CD4-positive, alpha-beta T cell (primary cell): ENCODE measurements around the gene LYPD6B. TPM values are rescaled to one million over a fixed set of nuclear protein-coding genes. Genes with fewer than 3 reads are reported as not detected.

Experiments
- ATAC-seq: fragments of 200-7000 bp; cut with Tn5 transposase; one replicate; pipeline ENCODE4 v1.10.0; 2022; ENCODE audit warnings: mild to moderate bottlenecking; ENCODE audit not compliant: poor library complexity
- CTCF ChIA-PET: fragments of 350-600 bp; sonication (Branson Sonifier 250); formaldehyde crosslinking; loops from one replicate; lab custom pipeline; 2021; ENCODE audit warnings: antibody characterized with exemption, inconsistent platforms; lab: Charles Lee
- POLR2A ChIA-PET: fragments of 350-600 bp; sonication (Branson Sonifier 250); formaldehyde crosslinking; loops from one replicate; lab custom pipeline; 2021; ENCODE audit warnings: antibody characterized with exemption, inconsistent platforms; lab: Charles Lee
- DNase-seq, 14 experiments: peaks; one replicate each; pipeline ENCODE4 v3.0.0-alpha.2; 2013 to 2020; ENCODE audit warnings: mixed read lengths in 2 of 14
- H3K27ac ChIP-seq, 2 donors: one replicate each; pipeline versions ENCODE4 v1.5.1 to v1.7.0; 2013; ENCODE audit warnings: low read length in 2 of 2, low read depth in 1 of 2, mild to moderate bottlenecking in 1 of 2
- H3K27me3 ChIP-seq, 2 experiments: 1 replicate in 1 of 2; 2 replicates in 1 of 2; pipeline versions ENCODE4 v1.6.1 to v1.7.0; 2013; ENCODE audit warnings: low read length in 2 of 2, control low read depth in 1 of 2, mild to moderate bottlenecking in 1 of 2, moderate library complexity in 1 of 2; ENCODE audit not compliant: insufficient read depth in 2 of 2, control insufficient read depth in 1 of 2
- H3K36me3 ChIP-seq: one replicate; pipeline ENCODE4 v1.6.1; 2013; ENCODE audit warnings: low read length, control low read depth; ENCODE audit not compliant: insufficient read depth
- H3K4me1 ChIP-seq: one replicate; pipeline ENCODE4 v1.6.1; 2013; ENCODE audit warnings: low read length, control low read depth; ENCODE audit not compliant: insufficient read depth
- H3K4me3 ChIP-seq: one replicate; pipeline ENCODE4 v1.5.1; 2013; ENCODE audit warnings: mild to moderate bottlenecking, low read length, moderate library complexity
- H3K9me3 ChIP-seq, 2 experiments: 1 replicate in 1 of 2; 2 replicates in 1 of 2; pipeline versions ENCODE4 v1.6.1 to v1.7.0; 2013; ENCODE audit warnings: low read length in 2 of 2, mild to moderate bottlenecking in 2 of 2, control low read depth in 1 of 2, moderate library complexity in 1 of 2; ENCODE audit not compliant: control insufficient read depth in 1 of 2, insufficient read depth in 1 of 2
- H3K27ac Mint-ChIP-seq: one replicate; pipeline ENCODE4 v1.8.0; 2020; ENCODE audit warnings: mixed read lengths
- H3K27me3 Mint-ChIP-seq: one replicate; pipeline ENCODE4 v1.8.0; 2021; ENCODE audit warnings: mixed read lengths
- H3K36me3 Mint-ChIP-seq: one replicate; pipeline ENCODE4 v1.8.0; 2021; ENCODE audit warnings: low read depth, mixed read lengths
- H3K4me1 Mint-ChIP-seq: one replicate; pipeline ENCODE4 v1.8.0; 2021; ENCODE audit warnings: low read depth, mixed read lengths
- H3K4me3 Mint-ChIP-seq: one replicate; pipeline ENCODE4 v1.8.0; 2020; ENCODE audit warnings: mild to moderate bottlenecking, mixed read lengths
- H3K9me3 Mint-ChIP-seq: one replicate; pipeline ENCODE4 v1.8.0; 2020; ENCODE audit warnings: mixed read lengths
- intact Hi-C, 2 experiments: fragments of 100-400 bp; cut with DNase I in 1 of 2; cut with micrococcal nuclease in 1 of 2; formaldehyde crosslinking; loops; one replicate each; pipeline versions ENCODE4 v1.15.1 to v1.9.0; 2023 to 2025; cut with DNase I, micrococcal nuclease
- total RNA-seq, 174 experiments: library from RNA in 2 of 174; stranded (reverse) in 2 of 174; gene quantifications; one replicate each; pipeline ENCODE4 v1.2.3 and lab custom pipeline; 2021 to 2026
- TF ChIP-seq, protein P1 (sequence below): fragments of 200-600 bp; IDR thresholded peaks from one replicate; pipeline ENCODE4 v1.8.0; 2022; ENCODE audit warnings: antibody characterized with exemption, mild to moderate bottlenecking

The LYPD6B gene
- total RNA-seq, 2 experiments from 2014 or later, result not detected

DNA sequence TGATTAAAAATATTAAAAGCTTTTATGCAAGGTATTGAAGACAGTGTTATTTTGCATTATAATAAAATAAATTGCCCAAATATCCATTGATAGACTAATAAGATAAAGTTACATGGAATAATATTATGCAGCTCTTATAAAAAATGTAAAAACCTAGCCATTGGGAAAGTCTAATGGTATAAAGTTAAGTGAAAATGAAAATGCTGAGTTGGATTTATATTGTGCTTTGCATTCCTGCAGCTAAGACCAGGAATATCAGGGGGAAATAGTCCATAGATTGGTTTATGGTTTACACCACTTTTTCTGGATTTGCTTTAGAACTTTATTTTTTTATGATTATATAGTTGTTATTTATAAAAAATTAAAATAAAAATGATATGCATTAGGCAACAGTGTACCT, 46.1 kb upstream of the LYPD6B start:
- POLR2A ChIA-PET, result no interaction called here
- H3K27ac ChIP-seq, result no peak overlapping the region
- ATAC-seq (no peak), DNase-seq (no peak)
- peaks cover 12% of the 10 kb centered on the region for H3K36me3 ChIP-seq
- H3K27me3 ChIP-seq, result no peaks in the 10 kb centered on the region
- no peaks in the 10 kb centered on the region for H3K9me3 Mint-ChIP-seq
- no peak overlapping the region for H3K4me3 ChIP-seq
- H3K27ac Mint-ChIP-seq, result no peak overlapping the region
- no peaks in the 10 kb centered on the region for H3K27me3 Mint-ChIP-seq
- no peaks in the 10 kb centered on the region for H3K4me1 ChIP-seq
- intact Hi-C loops, result no loop called here
- H3K4me1 Mint-ChIP-seq, result no peaks in the 10 kb centered on the region
- TF ChIP-seq, protein P1, sequence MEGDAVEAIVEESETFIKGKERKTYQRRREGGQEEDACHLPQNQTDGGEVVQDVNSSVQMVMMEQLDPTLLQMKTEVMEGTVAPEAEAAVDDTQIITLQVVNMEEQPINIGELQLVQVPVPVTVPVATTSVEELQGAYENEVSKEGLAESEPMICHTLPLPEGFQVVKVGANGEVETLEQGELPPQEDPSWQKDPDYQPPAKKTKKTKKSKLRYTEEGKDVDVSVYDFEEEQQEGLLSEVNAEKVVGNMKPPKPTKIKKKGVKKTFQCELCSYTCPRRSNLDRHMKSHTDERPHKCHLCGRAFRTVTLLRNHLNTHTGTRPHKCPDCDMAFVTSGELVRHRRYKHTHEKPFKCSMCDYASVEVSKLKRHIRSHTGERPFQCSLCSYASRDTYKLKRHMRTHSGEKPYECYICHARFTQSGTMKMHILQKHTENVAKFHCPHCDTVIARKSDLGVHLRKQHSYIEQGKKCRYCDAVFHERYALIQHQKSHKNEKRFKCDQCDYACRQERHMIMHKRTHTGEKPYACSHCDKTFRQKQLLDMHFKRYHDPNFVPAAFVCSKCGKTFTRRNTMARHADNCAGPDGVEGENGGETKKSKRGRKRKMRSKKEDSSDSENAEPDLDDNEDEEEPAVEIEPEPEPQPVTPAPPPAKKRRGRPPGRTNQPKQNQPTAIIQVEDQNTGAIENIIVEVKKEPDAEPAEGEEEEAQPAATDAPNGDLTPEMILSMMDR, result no peak
- H3K9me3 ChIP-seq, result no peaks in the 10 kb centered on the region
- CTCF ChIA-PET, result no interaction called here
- peaks cover 8% of the 10 kb centered on the region for H3K36me3 Mint-ChIP-seq
- no peak overlapping the region for H3K4me3 Mint-ChIP-seq

DNA sequence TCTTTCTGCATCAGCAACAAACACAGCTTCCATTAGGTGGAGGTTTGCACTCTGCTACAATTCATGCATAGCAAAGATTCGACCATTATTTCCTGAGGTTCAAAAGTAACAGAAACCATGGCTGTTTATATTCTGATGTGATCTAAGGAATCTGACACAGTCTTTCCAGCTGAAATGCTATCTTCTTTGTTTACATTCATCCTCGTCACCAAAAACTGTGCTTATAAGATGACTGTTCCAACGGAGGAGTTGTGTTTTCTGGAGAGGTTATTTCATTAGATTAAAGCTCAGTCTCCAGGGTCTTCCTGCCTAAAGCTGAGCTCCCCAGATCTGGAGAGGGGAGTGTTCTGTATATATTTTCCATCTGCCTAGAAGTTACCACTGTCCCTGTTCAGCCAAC, 45.1 kb upstream of the LYPD6B start:
- no peaks in the 10 kb centered on the region for H3K9me3 ChIP-seq
- no peak for DNase-seq
- ChIA-PET POLR2A (no interaction called here), CTCF (no interaction called here)
- TF ChIP-seq, protein P1, result no peak
- no peak overlapping the region for H3K27ac ChIP-seq
- H3K4me1 Mint-ChIP-seq, result no peaks in the 10 kb centered on the region
- intact Hi-C loops, result no loop called here
- H3K36me3 Mint-ChIP-seq, result peaks cover 8% of the 10 kb centered on the region
- no peak overlapping the region for H3K4me3 Mint-ChIP-seq
- ATAC-seq, result no peak
- H3K27ac Mint-ChIP-seq, result no peak overlapping the region
- no peaks in the 10 kb centered on the region for H3K27me3 ChIP-seq
- H3K9me3 Mint-ChIP-seq, result no peaks in the 10 kb centered on the region
- no peaks in the 10 kb centered on the region for H3K4me1 ChIP-seq
- no peak overlapping the region for H3K4me3 ChIP-seq
- peaks cover 12% of the 10 kb centered on the region for H3K36me3 ChIP-seq
- no peaks in the 10 kb centered on the region for H3K27me3 Mint-ChIP-seq

DNA sequence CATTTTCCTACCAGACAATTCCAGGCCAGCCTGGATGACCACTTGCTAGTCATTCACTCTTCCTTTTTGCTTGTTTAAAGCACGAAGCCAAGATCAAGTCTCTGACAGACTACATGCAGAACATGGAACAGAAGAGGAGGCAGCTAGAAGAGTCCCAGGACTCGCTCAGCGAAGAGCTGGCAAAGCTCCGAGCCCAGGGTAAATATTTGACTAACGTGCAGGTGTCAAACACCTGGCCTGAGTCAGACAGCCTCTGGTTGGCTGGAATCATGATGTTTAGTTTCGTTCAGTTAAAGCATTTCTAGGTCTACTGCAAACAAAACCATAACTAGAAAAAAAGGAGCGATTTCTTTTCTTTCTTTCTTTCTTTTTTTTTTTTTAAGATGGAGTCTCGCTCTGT, 44.2 kb upstream of the LYPD6B start:
- Histone ChIP-seq H3K4me3 (no peak overlapping the region), H3K9me3 (no peaks in the 10 kb centered on the region), H3K27me3 (no peaks in the 10 kb centered on the region), H3K27ac (no peak overlapping the region), H3K36me3 (peaks cover 12% of the 10 kb centered on the region), H3K4me1 (no peaks in the 10 kb centered on the region)
- H3K9me3 Mint-ChIP-seq, result no peaks in the 10 kb centered on the region
- POLR2A ChIA-PET, result no interaction called here
- intact Hi-C loops, result no loop called here
- ATAC-seq, result no peak
- H3K36me3 Mint-ChIP-seq, result peaks cover 8% of the 10 kb centered on the region
- TF ChIP-seq, protein P1, result no peak
- no peak for DNase-seq
- no peak overlapping the region for H3K27ac Mint-ChIP-seq
- CTCF ChIA-PET, result no interaction called here
- no peak overlapping the region for H3K4me3 Mint-ChIP-seq
- no peaks in the 10 kb centered on the region for H3K4me1 Mint-ChIP-seq
- no peaks in the 10 kb centered on the region for H3K27me3 Mint-ChIP-seq
